Adrenal gland (tissue), 12 donors: Measurements from ENCODE around the gene PCID2. TPM values are rescaled to one million over a fixed set of nuclear protein-coding genes. Genes with fewer than 3 reads are reported as not detected.
"Not testable (repeated sequence)": the region's sequence is repeated elsewhere in the genome, so short reads cannot be mapped to it uniquely, and the experiment has no call there.

Source experiments
- DNase-seq, 7 donors: peaks; one replicate each; pipeline ENCODE4 v3.0.0-alpha.2; 2019 to 2020
- H3K27ac ChIP-seq, 5 donors: fragments of 200-600 bp; sonication (generic) in 4 of 5; 1 replicate in 3 of 5; 2 replicates in 2 of 5; pipeline versions ENCODE4 v1.5.1 to v1.8.0; 2016 to 2020; ENCODE audit warnings: mild to moderate bottlenecking in 1 of 5
- H3K27me3 ChIP-seq: fragments of 200-600 bp; 2 replicates; pipeline ENCODE4 v1.8.0; 2021
- H3K36me3 ChIP-seq, 2 donors: fragments of 200-600 bp; replicated peaks in 1 of 2; 1 replicate in 1 of 2; 2 replicates in 1 of 2; pipeline versions ENCODE4 v1.5.1 to v1.8.0; 2018 to 2022
- H3K4me1 ChIP-seq, 2 donors: fragments of 200-600 bp; replicated peaks in 1 of 2; 1 replicate in 1 of 2; 2 replicates in 1 of 2; pipeline versions ENCODE4 v1.5.1 to v1.8.0; 2018 to 2021
- H3K4me3 ChIP-seq, 4 donors: fragments of 200-600 bp; sonication (generic) in 3 of 4; one replicate each; pipeline ENCODE4 v1.5.1; 2016 to 2018
- H3K9me3 ChIP-seq, 3 donors: fragments of 200-600 bp; sonication (generic) in 1 of 3; replicated peaks in 1 of 3; 1 replicate in 2 of 3; 2 replicates in 1 of 3; pipeline versions ENCODE4 v1.5.1 to v1.8.0; 2016 to 2021
- POLR2A ChIP-seq, 2 donors: fragments of 450-650 bp; IDR thresholded peaks; one replicate each; pipeline ENCODE4 v1.6.1; 2017; ENCODE audit warnings: antibody characterized with exemption in 2 of 2, mild to moderate bottlenecking in 2 of 2, moderate library complexity in 1 of 2
- WGBS, 4 donors: extraction: QIAGEN DNeasy Blood & Tissue Kit in 2 of 4; methylation state at CpG; one replicate each; pipeline versions ENCODE4 v1.1.5 to v1.1.7; 2013 to 2017; 5-methylcytosine and 5-hydroxymethylcytosine counted together
- intact Hi-C, 2 donors: fragments of 100-400 bp; cut with DNase I; formaldehyde crosslinking; loops; one replicate each; pipeline versions ENCODE4 v1.14.1 to v1.15.0; 2022 to 2023
- polyA plus RNA-seq, 3 donors: library from polyadenylated mRNA; stranded (reverse); fragments of 200-250 nt in 2 of 3; fragments of 350-450 nt in 1 of 3; fragmentation: Illumina TruSeq in 1 of 3; extraction: RNeasy Lipid Tissue Mini Kit (QIAGEN cat#74804) in 1 of 3; gene quantifications; one replicate each; pipeline ENCODE4 v1.2.3, GENCODE V29; 2013 to 2014
- total RNA-seq, 9 donors: library from RNA; depleted of rRNA in 4 of 9; stranded (reverse); fragments of >200 nt in 4 of 9; fragments of 120-200 nt in 1 of 9; fragmentation: NEBNext Ultra II Directional in 1 of 9; extraction: Animal tissue kit (Norgen Biotek cat#: 25700) in 1 of 9; gene quantifications; one replicate each; pipeline versions ENCODE4 v1.1.0 to v1.2.4, GENCODE V29; 2013 to 2023
- TF ChIP-seq, protein P1 (sequence below), 6 experiments: fragments of 450-650 bp in 4 of 6; fragments of 200-600 bp in 2 of 6; sonication (generic) in 1 of 6; IDR thresholded peaks; 1 replicate in 5 of 6; 2 replicates in 1 of 6; pipeline versions ENCODE4 v1.5.1 to v1.8.0; 2016 to 2021; ENCODE audit warnings: antibody characterized with exemption in 6 of 6, mild to moderate bottlenecking in 2 of 6, moderate library complexity in 1 of 6
- donor health status: healthy with polysubstance abuse.
- donor health status: Bipolar disorder and iron deficiency.
- donor health status: DM: yes; HTN: yes; CAD: no.
- donor health status: DM: no; HTN: no; CAD: no.
- donor health status: DM: no; HTN: no; CAD: no.
- donor health status: DM: yes; HTN: yes; CAD: no.

Gene PCID2
- total and polyA plus RNA-seq, 12 donors = 26.4 to 87.2 (median 45.3) TPM

DNA sequence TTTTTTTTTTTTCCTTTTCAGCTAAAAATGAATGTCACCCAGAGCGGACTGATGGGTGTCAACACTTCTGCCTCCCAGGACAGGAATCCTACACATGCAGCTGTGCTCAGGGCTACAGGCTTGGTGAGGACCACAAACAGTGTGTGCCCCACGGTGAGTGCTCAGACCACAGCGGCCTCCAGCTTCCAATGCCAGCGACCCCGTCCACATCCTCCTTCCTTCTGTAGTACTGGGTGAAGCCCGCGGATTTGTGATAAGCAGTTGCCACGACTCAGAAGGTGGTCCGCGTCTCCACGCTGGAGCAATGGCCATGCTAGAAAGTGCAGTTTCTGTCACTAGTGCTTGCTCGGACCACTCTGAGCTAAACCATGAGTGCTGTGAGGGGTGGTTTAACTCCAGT is 44.0 kb downstream of the PCID2 start:
- TF ChIP-seq, protein P1, sequence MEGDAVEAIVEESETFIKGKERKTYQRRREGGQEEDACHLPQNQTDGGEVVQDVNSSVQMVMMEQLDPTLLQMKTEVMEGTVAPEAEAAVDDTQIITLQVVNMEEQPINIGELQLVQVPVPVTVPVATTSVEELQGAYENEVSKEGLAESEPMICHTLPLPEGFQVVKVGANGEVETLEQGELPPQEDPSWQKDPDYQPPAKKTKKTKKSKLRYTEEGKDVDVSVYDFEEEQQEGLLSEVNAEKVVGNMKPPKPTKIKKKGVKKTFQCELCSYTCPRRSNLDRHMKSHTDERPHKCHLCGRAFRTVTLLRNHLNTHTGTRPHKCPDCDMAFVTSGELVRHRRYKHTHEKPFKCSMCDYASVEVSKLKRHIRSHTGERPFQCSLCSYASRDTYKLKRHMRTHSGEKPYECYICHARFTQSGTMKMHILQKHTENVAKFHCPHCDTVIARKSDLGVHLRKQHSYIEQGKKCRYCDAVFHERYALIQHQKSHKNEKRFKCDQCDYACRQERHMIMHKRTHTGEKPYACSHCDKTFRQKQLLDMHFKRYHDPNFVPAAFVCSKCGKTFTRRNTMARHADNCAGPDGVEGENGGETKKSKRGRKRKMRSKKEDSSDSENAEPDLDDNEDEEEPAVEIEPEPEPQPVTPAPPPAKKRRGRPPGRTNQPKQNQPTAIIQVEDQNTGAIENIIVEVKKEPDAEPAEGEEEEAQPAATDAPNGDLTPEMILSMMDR (IDR thresholded peaks at IDR 0.05) = no peak
- intact Hi-C loops = no loop called here
- no peak for DNase-seq
- Histone ChIP-seq H3K27me3 (no peaks in the 10 kb centered on the region), H3K36me3 (no peaks in the 10 kb centered on the region), H3K27ac (no peak overlapping the region), H3K4me1 (no peaks in the 10 kb centered on the region), H3K9me3 (no peaks in the 10 kb centered on the region), H3K4me3 (no peak overlapping the region)
- WGBS, 4 donors = 65 to 89% (median 77%) methylated on average over 7 to 12 of the region's 12 CpGs

DNA sequence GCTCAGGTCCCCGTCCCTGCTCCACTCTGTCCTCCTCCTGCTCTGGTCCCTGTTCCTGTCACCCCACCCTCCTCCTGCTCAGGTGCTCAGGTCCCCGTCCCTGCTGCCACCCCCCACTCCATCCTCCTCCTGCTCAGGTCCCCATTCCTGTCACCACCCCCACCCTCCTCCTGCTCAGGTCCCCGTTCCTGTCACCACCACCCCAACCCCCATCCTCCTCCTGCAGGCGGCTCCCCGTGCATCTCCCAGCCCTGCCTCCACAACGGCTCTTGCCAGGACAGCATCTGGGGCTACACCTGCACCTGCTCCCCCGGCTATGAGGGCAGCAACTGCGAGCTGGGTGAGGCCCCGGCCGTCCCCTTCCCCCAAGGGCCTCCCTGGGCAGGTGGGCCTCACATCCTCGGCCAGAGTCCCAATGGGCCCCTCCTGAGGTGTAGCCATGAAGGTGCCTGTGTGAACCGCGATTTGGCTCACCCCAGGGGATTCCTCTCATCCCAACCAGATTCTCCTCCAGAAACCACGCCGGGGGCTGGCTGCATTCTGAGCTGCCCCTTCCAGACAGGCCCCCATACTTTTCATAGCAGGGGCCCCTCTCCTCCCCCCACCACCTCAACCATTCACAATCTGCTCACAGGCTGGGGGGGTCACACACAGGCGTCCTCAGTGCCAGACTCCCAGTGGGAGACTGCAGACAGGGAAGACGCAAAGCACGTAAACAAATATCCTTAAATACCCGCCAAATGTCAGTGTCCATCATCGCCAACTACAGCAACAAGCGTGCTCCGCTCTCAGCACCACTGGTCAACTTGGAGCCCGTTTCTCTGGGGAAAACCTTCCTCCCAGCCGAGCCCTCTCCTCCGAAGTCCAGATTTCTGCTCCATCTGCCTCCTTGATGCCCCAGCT is 45.4 kb downstream of the PCID2 start:
- TF ChIP-seq POLR2A (IDR thresholded peaks at IDR 0.05) = no peak
- TF ChIP-seq, protein P1 (IDR thresholded peaks at IDR 0.05) = no peak
- H3K9me3 ChIP-seq = no peaks in the 10 kb centered on the region
- intact Hi-C loops = no loop called here
- H3K4me1 ChIP-seq = no peaks in the 10 kb centered on the region
- H3K36me3 ChIP-seq = no peaks in the 10 kb centered on the region
- WGBS, 4 donors = 27 to 36% (median 32%) methylated on average over 18 to 25 of the region's 25 CpGs
- H3K27me3 ChIP-seq = no peaks in the 10 kb centered on the region
- no peak overlapping the region for H3K4me3 ChIP-seq
- H3K27ac ChIP-seq = no peak overlapping the region
- DNase-seq = no peak

DNA sequence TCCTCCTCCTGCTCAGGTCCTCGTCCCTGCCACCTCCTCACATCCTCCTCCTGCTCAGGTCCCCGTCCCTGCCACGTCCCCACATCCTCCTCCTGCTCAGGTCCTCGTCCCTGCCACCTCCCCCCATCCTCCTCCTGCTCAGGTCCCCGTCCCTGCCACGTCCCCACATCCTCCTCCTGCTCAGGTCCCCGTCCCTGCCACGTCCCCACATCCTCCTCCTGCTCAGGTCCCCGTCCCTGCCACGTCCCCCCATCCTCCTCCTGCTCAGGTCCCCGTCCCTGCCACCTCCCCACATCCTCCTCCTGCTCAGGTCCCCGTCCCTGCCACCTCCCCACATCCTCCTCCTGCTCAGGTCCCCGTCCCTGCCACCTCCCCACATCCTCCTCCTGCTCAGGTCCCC is 46.5 kb downstream of the PCID2 start:
- H3K27me3 ChIP-seq, intact Hi-C loops: not testable (repeated sequence)
- WGBS, 4 donors = 33 to 45% (median 38%) methylated on average over 4 to 11 of the region's 13 CpGs; no CpG with 5 or more reads in 1 of the 4 donors

DNA sequence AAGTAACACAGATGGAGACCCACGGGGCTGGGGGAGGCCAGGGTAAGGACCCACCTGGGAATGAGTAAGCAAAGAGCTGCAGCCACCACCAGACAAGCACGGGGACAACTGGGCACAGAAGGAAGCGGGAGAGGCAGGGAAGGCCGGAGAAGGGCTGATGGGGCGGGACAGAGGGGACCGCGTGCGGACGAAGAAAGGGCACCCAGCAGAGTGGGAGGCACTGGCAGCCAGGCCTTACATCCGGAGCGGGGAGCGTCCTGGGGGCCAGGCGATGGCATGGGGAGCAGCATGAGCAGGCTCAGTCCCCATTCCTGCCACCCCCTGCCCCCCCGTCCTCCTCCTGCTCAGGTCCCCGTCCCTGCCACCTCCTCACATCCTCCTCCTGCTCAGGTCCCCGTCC is 47.0 kb downstream of the PCID2 start:
- 42 to 63% (median 50%) methylated on average over 13 to 16 of the region's 16 CpGs for WGBS, 4 donors
- TF ChIP-seq, protein P1 (IDR thresholded peaks at IDR 0.05) = no peak
- TF ChIP-seq POLR2A (IDR thresholded peaks at IDR 0.05) = no peak
- DNase-seq = no peak
- Histone ChIP-seq H3K4me3 (no peak overlapping the region), H3K27me3 (no peaks in the 10 kb centered on the region), H3K36me3 (no peaks in the 10 kb centered on the region), H3K27ac (no peak overlapping the region), H3K4me1 (no peaks in the 10 kb centered on the region), H3K9me3 (no peaks in the 10 kb centered on the region)
- intact Hi-C loops = no loop called here

More for the DNA sequence above, 46.5 kb downstream of the PCID2 start:
- not testable (repeated sequence) for H3K36me3 ChIP-seq, H3K4me3 ChIP-seq, H3K9me3 ChIP-seq, DNase-seq, H3K27ac ChIP-seq, H3K4me1 ChIP-seq

DNA sequence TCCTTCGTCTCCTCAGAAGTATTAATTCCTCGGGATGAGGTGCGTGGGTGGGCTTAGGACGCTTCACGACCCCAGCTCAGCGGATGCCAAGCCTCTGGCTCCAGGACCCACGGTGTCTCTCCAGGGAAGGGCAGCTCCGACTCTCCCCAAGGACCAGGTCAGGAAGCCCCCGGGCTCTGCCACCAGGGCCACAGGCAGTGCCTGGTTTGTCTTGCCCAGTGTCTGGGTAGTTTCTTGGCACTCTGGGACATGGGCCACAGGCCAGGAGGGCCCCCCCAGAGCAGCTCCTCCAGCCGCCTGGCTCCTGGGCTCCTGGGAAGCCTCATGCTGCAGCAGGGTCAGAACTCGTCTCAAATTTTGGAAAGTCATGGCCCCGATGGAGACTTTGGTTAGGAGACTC is 47.5 kb downstream of the PCID2 start:
- H3K9me3 ChIP-seq = no peaks in the 10 kb centered on the region
- 67 to 78% (median 76%) methylated on average over 8 to 12 of the region's 12 CpGs for WGBS, 4 donors
- TF ChIP-seq, protein P1 (IDR thresholded peaks at IDR 0.05) = no peak
- TF ChIP-seq POLR2A (IDR thresholded peaks at IDR 0.05) = no peak

More for the DNA sequence above, 47.5 kb downstream of the PCID2 start:
- Histone ChIP-seq H3K27ac (no peak overlapping the region), H3K36me3 (no peaks in the 10 kb centered on the region), H3K4me3 (no peak overlapping the region), H3K4me1 (no peaks in the 10 kb centered on the region), H3K27me3 (no peaks in the 10 kb centered on the region)
- intact Hi-C loops = no loop called here
- no peak for DNase-seq
